Mesodermal cell (in vitro differentiated cells): ENCODE data around the gene HTR1D.
"Not testable (repeated sequence)": the region's sequence is repeated elsewhere in the genome, so short reads cannot be mapped to it uniquely, and the experiment has no call there.

Experiments used
- H3K27ac ChIP-seq: 2 replicates; pipeline ENCODE4 v1.7.0; 2013; ENCODE audit warnings: mild to moderate bottlenecking, low read depth, low read length, moderate library complexity; ENCODE audit not compliant: severe bottlenecking
- H3K36me3 ChIP-seq: 2 replicates; pipeline ENCODE4 v1.7.1; 2013; ENCODE audit warnings: mild to moderate bottlenecking, low read length, moderate library complexity; ENCODE audit not compliant: control insufficient read depth, insufficient read depth
- H3K4me1 ChIP-seq: one replicate; pipeline ENCODE4 v1.7.1; 2013; ENCODE audit warnings: mild to moderate bottlenecking, low read length; ENCODE audit not compliant: insufficient read depth, control insufficient read depth, poor library complexity, severe bottlenecking
- H3K4me3 ChIP-seq: 2 replicates; pipeline ENCODE4 v1.7.0; 2013; ENCODE audit warnings: low read length, control low read depth, mild to moderate bottlenecking; ENCODE audit not compliant: insufficient read depth, poor library complexity, severe bottlenecking; ENCODE audit errors: extremely low read depth
- H3K9me3 ChIP-seq: 2 replicates; pipeline ENCODE4 v1.7.1; 2013; ENCODE audit warnings: mild to moderate bottlenecking, low read length, moderate library complexity; ENCODE audit not compliant: control insufficient read depth
- WGBS, 2 experiments: methylation state at CpG; one replicate each; pipeline ENCODE4 v1.1.5; 2013; ENCODE audit warnings: missing lambda C conversion rate in 2 of 2; ENCODE audit not compliant: insufficient coverage in 2 of 2; 5-methylcytosine and 5-hydroxymethylcytosine counted together

Gene HTR1D

DNA sequence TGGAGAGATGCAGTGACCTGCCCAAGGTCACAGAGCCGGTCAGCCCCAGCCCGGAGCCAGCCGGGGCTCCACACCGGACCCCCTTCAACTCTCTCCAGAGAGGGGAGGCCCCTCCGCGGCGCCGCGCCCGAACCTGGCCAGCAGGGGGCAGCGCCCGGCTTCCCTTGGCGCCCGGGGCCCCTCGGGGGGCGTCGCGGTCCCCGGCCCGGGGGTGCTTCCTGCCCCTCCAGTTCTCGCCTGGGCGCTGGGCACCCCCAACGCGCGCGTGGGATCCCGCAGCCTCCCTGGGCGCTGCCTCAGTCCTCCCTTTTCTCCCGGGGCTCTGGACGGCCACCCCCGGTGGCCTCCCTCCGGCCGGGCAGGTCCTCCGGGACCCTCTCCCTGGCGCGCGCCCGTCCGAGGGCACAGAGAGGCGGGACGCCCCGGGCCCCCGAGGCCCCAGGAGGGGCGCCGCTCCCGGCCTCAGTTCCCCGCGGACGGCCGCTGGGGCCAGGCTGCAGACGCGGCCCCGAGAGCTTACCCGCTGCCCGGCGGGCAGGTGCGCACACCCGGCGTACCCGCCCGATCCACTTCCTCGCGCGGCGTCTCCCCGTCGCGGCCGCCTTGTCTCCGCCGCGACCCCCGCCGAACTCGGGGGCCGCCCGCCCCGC, 406 bp downstream of the HTR1D start:
- no peak overlapping the region for H3K27ac ChIP-seq
- whole genome bisulfite sequencing, 2 experiments: 0 to 1% methylated on average over 32 to 73 of the region's 78 CpGs
- peaks cover 6% of the 10 kb centered on the region for H3K4me1 ChIP-seq
- no peaks in the 10 kb centered on the region for H3K36me3 ChIP-seq
- peak overlapping the region; percentile 37 for H3K4me3 ChIP-seq
- H3K9me3 ChIP-seq: no peaks in the 10 kb centered on the region

DNA sequence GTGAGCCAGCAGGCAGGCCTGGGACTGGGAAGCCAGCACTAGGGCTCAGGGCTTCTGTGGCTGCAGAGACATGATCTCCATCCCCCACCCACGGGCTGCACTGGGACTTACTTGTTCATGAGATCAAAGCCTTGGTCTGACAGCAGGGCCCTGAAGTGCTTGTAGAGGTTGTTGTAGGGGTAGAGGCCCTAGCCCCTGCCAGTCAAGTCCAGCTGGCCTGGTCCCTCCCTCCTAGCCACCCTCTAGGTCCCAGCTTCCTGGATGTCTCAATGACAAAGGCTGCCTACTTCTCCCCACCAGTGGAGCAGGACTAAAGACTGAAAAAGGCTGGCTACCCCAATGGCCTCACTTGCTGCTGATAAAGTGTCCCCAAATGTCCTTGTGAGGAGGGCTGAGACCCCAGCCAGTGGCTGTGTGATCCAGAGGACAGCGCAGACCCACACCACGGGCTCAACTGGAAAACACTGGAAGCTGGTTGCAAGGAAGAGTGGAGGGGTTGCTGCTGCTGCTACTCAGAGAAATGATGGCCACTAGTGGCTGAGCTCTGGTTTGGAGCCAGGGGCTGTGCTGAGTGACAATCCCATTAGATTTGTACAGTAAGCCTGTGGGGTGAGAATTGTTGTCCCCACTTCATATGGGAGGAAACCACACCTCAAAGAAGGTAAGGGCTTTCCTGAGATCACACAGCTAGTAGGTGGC, 1.4 kb downstream of the HTR1D start:
- no peak overlapping the region for H3K27ac ChIP-seq
- WGBS, 2 experiments: 54 to 81% methylated on average over 2 of the region's 3 CpGs
- H3K4me3 ChIP-seq: no peak overlapping the region
- no peaks in the 10 kb centered on the region for H3K9me3 ChIP-seq
- H3K36me3 ChIP-seq: no peaks in the 10 kb centered on the region
- H3K4me1 ChIP-seq: peaks cover 6% of the 10 kb centered on the region

DNA sequence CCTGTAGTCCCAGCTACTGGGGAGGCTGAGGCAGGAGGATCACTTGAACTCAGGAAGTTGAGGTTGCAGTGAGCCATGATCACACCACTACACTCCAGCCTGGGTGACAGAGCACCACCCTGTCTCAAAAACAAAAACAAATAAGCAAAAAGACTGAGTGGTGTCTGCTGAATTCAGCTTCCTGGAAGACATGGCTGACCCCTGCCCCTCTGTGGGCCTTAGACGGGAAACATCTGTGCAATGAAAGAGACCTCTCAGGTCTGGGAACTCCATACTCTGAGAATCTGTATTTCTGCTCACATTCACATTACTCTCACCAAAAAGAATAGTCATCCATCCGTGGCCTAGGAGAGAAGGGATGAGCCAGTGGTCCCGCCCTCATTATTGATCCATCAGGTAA, 2.0 kb downstream of the HTR1D start:
- no peak overlapping the region for H3K27ac ChIP-seq
- WGBS, 2 experiments: 82 to 88% methylated on average over 2 of the region's 3 CpGs
- H3K4me3 ChIP-seq: no peak overlapping the region

DNA sequence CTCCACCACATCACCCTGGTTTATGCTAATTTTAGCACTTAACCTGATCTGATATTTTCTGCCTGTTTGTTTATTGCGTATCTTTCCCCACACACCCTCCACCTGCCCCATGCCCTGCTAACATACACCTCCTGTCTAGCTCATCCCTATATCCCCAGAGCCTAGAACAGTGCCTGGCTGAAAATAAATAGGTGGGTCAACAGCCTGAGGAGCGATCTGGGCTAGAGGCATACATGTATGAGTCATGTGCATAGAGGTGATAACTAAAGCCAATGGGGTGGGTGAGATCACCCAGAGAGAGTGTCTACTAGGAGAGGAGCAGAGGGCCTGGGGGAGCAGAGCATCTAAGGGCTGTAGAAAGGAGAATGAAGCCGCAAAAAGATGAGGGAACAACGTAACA, 2.7 kb downstream of the HTR1D start:
- H3K36me3 ChIP-seq: no peaks in the 10 kb centered on the region
- 89 to 93% methylated on average over 4 of the region's 4 CpGs for WGBS, 2 experiments
- no peak overlapping the region for H3K4me3 ChIP-seq
- H3K27ac ChIP-seq: no peak overlapping the region
- no peaks in the 10 kb centered on the region for H3K9me3 ChIP-seq
- H3K4me1 ChIP-seq: peaks cover 6% of the 10 kb centered on the region

More for the DNA sequence above, 2.0 kb downstream of the HTR1D start:
- Histone ChIP-seq H3K4me1 (peaks cover 6% of the 10 kb centered on the region), H3K9me3 (no peaks in the 10 kb centered on the region), H3K36me3 (no peaks in the 10 kb centered on the region)

DNA sequence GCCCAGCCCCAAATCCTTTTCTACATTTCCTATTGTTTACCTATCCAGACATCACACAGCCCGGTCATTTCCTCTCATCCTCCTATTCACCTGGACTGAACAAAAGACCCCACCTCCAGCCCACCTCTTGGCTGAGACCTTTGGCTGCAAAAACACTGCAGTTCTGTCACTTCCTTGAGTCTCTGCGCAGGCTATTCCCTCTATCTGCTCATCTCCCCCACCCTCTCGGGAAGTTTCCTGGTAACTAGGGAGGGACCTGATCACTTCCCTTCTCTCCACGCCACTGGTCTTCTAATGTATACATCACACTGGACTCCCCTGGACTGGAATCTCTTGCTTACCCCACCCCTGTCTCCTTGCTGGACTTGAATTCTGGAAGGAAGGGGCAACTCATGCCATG, 5.3 kb downstream of the HTR1D start:
- H3K9me3 ChIP-seq: no peaks in the 10 kb centered on the region
- H3K36me3 ChIP-seq: no peaks in the 10 kb centered on the region
- 79 to 92% methylated on average over 3 to 4 of the region's 4 CpGs for WGBS, 2 experiments
- H3K27ac ChIP-seq: no peak overlapping the region
- H3K4me3 ChIP-seq: no peak overlapping the region
- H3K4me1 ChIP-seq: peaks cover 6% of the 10 kb centered on the region

DNA sequence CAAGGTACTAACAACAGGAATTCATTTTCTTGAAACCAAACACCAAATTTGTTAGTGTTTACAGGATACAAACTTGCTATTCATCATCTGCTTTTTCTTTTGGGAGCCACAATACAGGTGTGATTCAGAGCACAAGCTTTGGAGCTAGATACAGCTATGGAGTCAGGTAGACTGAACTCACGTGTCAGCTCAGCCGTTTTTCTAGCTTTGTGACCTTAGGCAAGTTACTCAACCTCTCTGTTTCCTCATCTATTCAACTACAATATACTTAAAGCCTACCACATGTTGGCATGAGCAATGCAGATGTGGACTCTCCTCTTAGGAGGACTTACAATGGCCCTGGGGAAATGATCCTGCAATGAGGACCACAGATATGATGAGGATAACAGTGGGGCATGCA, 6.3 kb downstream of the HTR1D start:
- Histone ChIP-seq H3K4me3 (no peak overlapping the region), H3K4me1 (peaks cover 5% of the 10 kb centered on the region), H3K36me3 (no peaks in the 10 kb centered on the region), H3K9me3 (no peaks in the 10 kb centered on the region), H3K27ac (no peak overlapping the region)
- WGBS, 2 experiments: 82% methylated on average over 2 of the region's 2 CpGs; no CpG with 5 or more reads in 1 of the 2 experiments

DNA sequence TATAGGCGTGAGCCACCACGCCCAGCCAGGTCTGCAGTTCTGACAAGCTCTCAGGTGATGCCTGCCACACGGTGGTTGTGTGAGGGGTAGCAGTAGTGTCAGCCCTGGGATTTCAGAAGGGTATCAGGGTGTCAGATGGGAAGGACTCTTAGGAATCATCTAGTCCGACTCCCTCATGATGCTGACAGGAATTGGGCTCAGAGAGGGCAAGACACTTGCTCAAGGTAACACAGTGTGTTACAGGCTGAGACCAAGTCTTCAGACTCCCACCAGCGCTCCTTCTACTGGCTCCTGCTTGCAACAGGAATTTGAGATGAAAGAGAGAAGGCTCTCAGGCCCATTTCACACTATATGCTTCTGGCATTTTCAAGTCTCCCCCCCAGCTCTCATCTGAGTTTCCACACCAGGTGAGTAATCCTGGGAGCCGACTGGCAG, 6.9 kb downstream of the HTR1D start:
- H3K9me3 ChIP-seq: no peaks in the 10 kb centered on the region
- 51 to 78% methylated on average over 5 of the region's 6 CpGs for WGBS, 2 experiments
- H3K27ac ChIP-seq: no peak overlapping the region
- H3K4me1 ChIP-seq: no peaks in the 10 kb centered on the region
- no peak overlapping the region for H3K4me3 ChIP-seq
- no peaks in the 10 kb centered on the region for H3K36me3 ChIP-seq

DNA sequence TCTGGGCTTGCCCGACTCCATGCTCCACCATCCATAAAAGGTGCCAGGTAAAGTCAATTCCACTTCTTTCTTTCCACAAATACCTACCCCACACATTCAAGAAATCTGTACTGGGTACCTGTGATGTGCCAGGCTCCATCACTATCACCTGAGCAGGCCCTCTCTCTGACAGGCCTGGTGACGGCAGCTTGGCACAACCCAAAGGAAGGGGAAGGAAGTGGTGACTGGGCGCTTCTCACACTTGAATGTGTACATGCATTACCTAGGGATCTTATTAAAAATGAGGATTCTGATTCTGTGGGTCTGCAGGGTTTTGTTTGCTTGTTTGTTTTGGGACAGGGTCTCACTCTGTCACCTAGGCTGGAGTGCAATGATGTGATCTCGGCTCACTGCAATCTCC, 7.5 kb downstream of the HTR1D start:
- 90 to 92% methylated on average over 3 of the region's 4 CpGs for WGBS, 2 experiments

DNA sequence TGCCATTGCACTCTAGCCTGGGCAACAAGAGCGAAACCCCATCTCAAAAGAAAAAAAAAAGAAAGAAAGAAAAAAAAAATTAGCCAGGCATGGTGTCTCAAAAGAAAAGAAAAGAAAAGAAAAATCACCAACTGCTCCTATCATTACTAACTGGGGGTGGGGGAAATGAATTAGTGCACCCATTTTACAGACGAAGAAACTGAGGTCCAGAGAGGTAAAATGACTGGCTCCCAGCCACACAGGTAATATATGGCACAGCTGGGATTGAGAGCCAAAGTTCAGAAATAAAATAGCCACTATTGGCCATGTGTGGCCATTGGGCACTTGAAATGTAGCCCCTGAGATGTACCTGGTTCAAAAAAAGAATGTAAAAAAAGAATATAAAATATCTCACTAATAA, 8.8 kb downstream of the HTR1D start:
- peaks cover 7% of the 10 kb centered on the region for H3K9me3 ChIP-seq
- no peaks in the 10 kb centered on the region for H3K36me3 ChIP-seq
- no CpG with 5 or more reads among the region's 2 CpGs for WGBS, 2 experiments
- H3K4me3 ChIP-seq: no peak overlapping the region
- no peaks in the 10 kb centered on the region for H3K4me1 ChIP-seq
- H3K27ac ChIP-seq: no peak overlapping the region

More for the DNA sequence above, 7.5 kb downstream of the HTR1D start:
- H3K27ac ChIP-seq: no peak overlapping the region
- H3K4me3 ChIP-seq: no peak overlapping the region
- H3K4me1 ChIP-seq: no peaks in the 10 kb centered on the region
- no peaks in the 10 kb centered on the region for H3K9me3 ChIP-seq
- H3K36me3 ChIP-seq: no peaks in the 10 kb centered on the region

DNA sequence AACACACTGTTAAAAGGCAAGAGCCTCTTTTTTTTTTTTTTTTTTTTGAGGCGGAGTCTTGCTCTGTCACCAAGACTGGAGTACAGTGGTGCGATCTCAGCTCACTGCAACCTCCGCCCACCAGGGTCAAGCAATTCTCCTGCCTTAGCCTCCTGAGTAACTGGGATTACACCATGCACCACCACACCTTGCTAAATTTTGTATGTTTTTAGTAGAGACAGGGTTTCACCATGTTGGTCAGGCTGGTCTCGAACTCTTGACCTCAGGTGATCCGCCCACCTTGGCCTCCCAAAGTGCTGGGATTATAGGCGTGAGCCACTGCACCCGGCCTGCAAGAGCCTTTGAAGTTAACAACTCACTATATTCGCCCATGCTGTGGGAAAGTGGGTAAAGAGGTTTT, 9.6 kb downstream of the HTR1D start:
- not testable (repeated sequence) for H3K36me3 ChIP-seq, H3K4me3 ChIP-seq, H3K27ac ChIP-seq, H3K4me1 ChIP-seq, H3K9me3 ChIP-seq
- WGBS, 2 experiments: 86 to 100% methylated on average over 1 to 6 of the region's 8 CpGs

DNA sequence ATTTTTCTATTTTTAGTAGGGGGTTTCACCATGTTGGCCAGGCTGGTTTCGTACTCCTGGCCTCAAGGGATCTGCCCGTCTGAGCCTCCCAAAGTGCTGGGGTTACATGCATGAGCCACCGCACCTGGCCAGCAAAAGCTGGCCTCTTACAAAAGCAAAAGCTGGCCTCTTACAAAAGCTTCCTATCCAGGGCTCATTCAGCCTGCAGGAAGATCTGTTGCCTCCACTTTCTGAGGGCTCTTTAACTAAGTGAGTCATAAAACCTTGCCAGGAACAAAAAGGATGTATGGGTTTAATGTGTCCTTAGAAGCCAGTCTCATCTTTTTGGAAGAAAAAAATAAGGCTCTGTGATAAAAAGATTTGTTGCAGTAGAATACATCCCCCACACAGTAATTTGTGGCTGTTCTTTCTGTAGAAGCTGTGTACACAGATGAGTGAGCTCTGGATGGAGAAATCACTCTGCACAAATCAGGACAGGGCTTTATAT, 15.0 kb downstream of the HTR1D start:
- 75 to 93% methylated on average over 3 of the region's 3 CpGs for WGBS, 2 experiments

More for the DNA sequence above, 15.0 kb downstream of the HTR1D start:
- Histone ChIP-seq H3K4me1 (peaks cover 8% of the 10 kb centered on the region), H3K4me3 (no peak overlapping the region), H3K36me3 (no peaks in the 10 kb centered on the region), H3K27ac (no peak overlapping the region), H3K9me3 (peaks cover 9% of the 10 kb centered on the region)
